Neural progenitor cell (in vitro differentiated cells): ENCODE measurements around the gene PMAIP1. TPM values are rescaled to one million over a fixed set of nuclear protein-coding genes. Genes with fewer than 3 reads are reported as not detected.

Experiments used
- DNase-seq: peaks from one replicate; pipeline ENCODE4 v3.0.0-alpha.2; 2016; ENCODE audit warnings: low spot score
- H2AFZ ChIP-seq: fragments of 200-600 bp; sonication (generic); replicated peaks from 2 replicates; pipeline ENCODE4 v1.6.1; 2016; ENCODE audit warnings: antibody characterized with exemption
- H3F3A ChIP-seq: fragments of 200-600 bp; sonication (generic); 2 replicates; pipeline ENCODE4 v1.6.1; 2016; ENCODE audit warnings: antibody characterized with exemption, low read depth
- H3K27ac ChIP-seq: fragments of 200-600 bp; sonication (generic); 2 replicates; pipeline ENCODE4 v1.5.1; 2016; ENCODE audit warnings: mild to moderate bottlenecking
- H3K27me3 ChIP-seq: fragments of 200-600 bp; sonication (generic); 2 replicates; pipeline ENCODE4 v1.6.1; 2016; ENCODE audit warnings: mild to moderate bottlenecking, moderate library complexity
- H3K36me3 ChIP-seq: fragments of 200-600 bp; sonication (generic); 2 replicates; pipeline ENCODE4 v1.5.1; 2016
- H3K4me1 ChIP-seq: fragments of 200-600 bp; sonication (generic); 2 replicates; pipeline ENCODE4 v1.6.1; 2016; ENCODE audit warnings: mixed run types
- H3K4me2 ChIP-seq: fragments of 200-600 bp; sonication (generic); 2 replicates; pipeline ENCODE4 v1.6.1; 2016
- H3K4me3 ChIP-seq: fragments of 200-600 bp; sonication (generic); 2 replicates; pipeline ENCODE4 v1.5.1; 2016
- H3K79me2 ChIP-seq: fragments of 200-600 bp; sonication (generic); 2 replicates; pipeline ENCODE4 v1.6.1; 2016; ENCODE audit warnings: low read depth
- H3K9ac ChIP-seq: fragments of 200-600 bp; sonication (generic); 2 replicates; pipeline ENCODE4 v1.6.1; 2016
- H3K9me3 ChIP-seq: fragments of 200-600 bp; sonication (generic); 2 replicates; pipeline ENCODE4 v1.5.1; 2016; ENCODE audit warnings: low read depth
- H4K20me1 ChIP-seq: fragments of 200-600 bp; sonication (generic); 2 replicates; pipeline ENCODE4 v1.6.1; 2016; ENCODE audit warnings: low read depth
- H3K27ac Mint-ChIP-seq: 3 replicates; pipeline ENCODE4 v1.8.0; 2021; ENCODE audit warnings: mixed read lengths
- H3K27me3 Mint-ChIP-seq: 2 replicates; pipeline ENCODE4 v1.8.0; 2022; ENCODE audit warnings: low read depth, mild to moderate bottlenecking, inconsistent platforms, moderate library complexity, mixed read lengths; ENCODE audit not compliant: insufficient read depth
- H3K36me3 Mint-ChIP-seq: 3 replicates; pipeline ENCODE4 v1.8.0; 2021; ENCODE audit warnings: mixed read lengths
- H3K4me1 Mint-ChIP-seq: 3 replicates; pipeline ENCODE4 v1.8.0; 2021; ENCODE audit warnings: mixed read lengths
- H3K4me3 Mint-ChIP-seq: 3 replicates; pipeline ENCODE4 v1.8.0; 2021; ENCODE audit warnings: mild to moderate bottlenecking, moderate library complexity, mixed read lengths
- H3K9me3 Mint-ChIP-seq: 3 replicates; pipeline ENCODE4 v1.8.0; 2020; ENCODE audit warnings: mixed read lengths
- CTCF ChIP-seq: fragments of 200-600 bp; sonication (generic); IDR thresholded peaks from 2 replicates; pipeline ENCODE4 v1.5.1; 2017; ENCODE audit warnings: antibody characterized with exemption, mild to moderate bottlenecking
- EZH2 ChIP-seq: fragments of 200-600 bp; sonication (generic); IDR thresholded peaks from 2 replicates; pipeline ENCODE4 v1.6.1; 2017; ENCODE audit warnings: antibody characterized with exemption, mild to moderate bottlenecking, moderate library complexity
- EZH2phosphoT487 ChIP-seq: fragments of 200-600 bp; sonication (generic); IDR thresholded peaks from 2 replicates; pipeline ENCODE4 v1.6.1; 2017; ENCODE audit warnings: antibody characterized with exemption
- total RNA-seq: library from RNA; depleted of rRNA; stranded (reverse); fragments of >200 nt; gene quantifications from 2 replicates; pipeline ENCODE4 v1.2.3, GENCODE V29; 2015; ENCODE audit warnings: low replicate concordance

The PMAIP1 gene
- total RNA-seq, 1 donor from 2014 or later: 3.5 TPM

GRCh38 chr18:59926131-59926530 lies 26.3 kb downstream of the PMAIP1 start:
- H3K27me3 Mint-ChIP-seq: peaks cover 5% of the 10 kb centered on the region
- Histone ChIP-seq H3K36me3 (no peaks in the 10 kb centered on the region), H3K9me3 (no peaks in the 10 kb centered on the region), H3K4me1 (no peaks in the 10 kb centered on the region), H3F3A (no peaks in the 10 kb centered on the region), H3K9ac (no peak overlapping the region), H3K27me3 (no peaks in the 10 kb centered on the region), H4K20me1 (no peaks in the 10 kb centered on the region), H2AFZ (no peak overlapping the region), H3K27ac (no peak overlapping the region), H3K4me2 (no peak overlapping the region), H3K4me3 (no peak overlapping the region), H3K79me2 (no peaks in the 10 kb centered on the region)
- H3K4me3 Mint-ChIP-seq: no peak overlapping the region
- no peak for DNase-seq
- no peaks in the 10 kb centered on the region for H3K9me3 Mint-ChIP-seq
- no peak for TF ChIP-seq EZH2phosphoT487
- TF ChIP-seq EZH2: no peak
- TF ChIP-seq CTCF: no peak
- no peak overlapping the region for H3K27ac Mint-ChIP-seq
- H3K4me1 Mint-ChIP-seq: no peaks in the 10 kb centered on the region
- H3K36me3 Mint-ChIP-seq: no peaks in the 10 kb centered on the region

DNA sequence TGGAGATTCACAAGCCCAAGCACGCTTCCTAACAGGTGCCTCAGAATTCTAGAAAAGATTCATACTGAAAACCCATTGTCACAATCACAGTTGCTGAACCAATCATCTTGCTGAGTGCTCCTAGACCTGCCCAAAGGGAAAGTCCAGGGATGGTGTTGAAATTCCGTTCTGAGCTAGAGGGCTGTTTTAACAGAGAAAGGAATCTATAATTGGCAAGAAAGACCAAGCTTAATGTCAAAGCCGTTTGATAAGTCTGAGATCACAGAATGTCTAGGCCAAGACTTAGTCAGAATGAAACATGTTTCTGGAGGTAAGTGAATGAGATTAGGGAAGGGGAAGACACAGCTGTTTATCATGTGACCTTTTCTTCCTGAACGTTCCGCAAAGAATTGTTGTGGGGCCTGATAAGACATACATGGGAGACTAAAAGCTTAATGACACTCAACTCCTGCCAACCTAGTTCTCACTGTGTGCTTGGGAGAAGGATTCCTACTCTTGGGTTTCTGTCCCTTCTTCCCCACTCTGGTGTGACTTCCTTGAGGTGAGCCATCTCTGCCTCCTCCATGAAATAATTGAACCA lies 27.5 kb downstream of the PMAIP1 start:
- Histone ChIP-seq H3K4me2 (no peak overlapping the region), H4K20me1 (no peaks in the 10 kb centered on the region), H3K36me3 (no peaks in the 10 kb centered on the region), H3K4me1 (no peaks in the 10 kb centered on the region), H3K27ac (no peak overlapping the region), H3K79me2 (no peaks in the 10 kb centered on the region), H3K9ac (no peak overlapping the region), H2AFZ (no peak overlapping the region), H3K9me3 (no peaks in the 10 kb centered on the region), H3K27me3 (no peaks in the 10 kb centered on the region), H3F3A (no peaks in the 10 kb centered on the region), H3K4me3 (no peak overlapping the region)
- no peak overlapping the region for H3K4me3 Mint-ChIP-seq
- no peaks in the 10 kb centered on the region for H3K4me1 Mint-ChIP-seq
- no peaks in the 10 kb centered on the region for H3K36me3 Mint-ChIP-seq
- H3K27me3 Mint-ChIP-seq: peaks cover 5% of the 10 kb centered on the region
- no peaks in the 10 kb centered on the region for H3K9me3 Mint-ChIP-seq
- DNase-seq: no peak
- no peak for TF ChIP-seq EZH2phosphoT487
- TF ChIP-seq CTCF: no peak
- no peak for TF ChIP-seq EZH2
- H3K27ac Mint-ChIP-seq: no peak overlapping the region

DNA sequence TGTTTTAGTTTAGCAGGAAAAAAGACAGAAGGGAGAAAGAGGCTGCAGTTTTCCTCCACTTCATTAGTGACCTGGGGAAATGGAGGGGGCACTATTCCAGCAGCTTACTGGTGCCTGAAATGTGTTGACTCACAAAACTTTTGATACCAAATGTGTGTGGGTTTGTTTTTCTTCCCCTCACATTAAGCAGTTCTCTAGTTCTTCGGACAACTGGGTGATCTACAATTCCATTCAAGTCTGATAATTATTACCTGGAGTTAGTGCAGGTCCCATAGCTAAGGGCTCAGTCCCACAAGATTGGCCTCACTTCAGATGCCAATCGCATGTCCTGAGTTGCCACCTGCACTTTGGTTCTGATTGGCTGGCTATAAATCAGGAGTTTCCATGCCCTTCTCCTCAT lies 28.4 kb downstream of the PMAIP1 start:
- H3K27me3 Mint-ChIP-seq: peaks cover 5% of the 10 kb centered on the region
- no peak overlapping the region for H3K9ac ChIP-seq
- H3K4me1 ChIP-seq: no peaks in the 10 kb centered on the region
- TF ChIP-seq EZH2phosphoT487: no peak
- no peak for TF ChIP-seq CTCF
- no peak for TF ChIP-seq EZH2
- no peaks in the 10 kb centered on the region for H3K4me1 Mint-ChIP-seq
- no peak overlapping the region for H3K27ac ChIP-seq
- no peaks in the 10 kb centered on the region for H3K79me2 ChIP-seq
- no peak overlapping the region for H3K27ac Mint-ChIP-seq
- H3K4me3 Mint-ChIP-seq: no peak overlapping the region
- H3K4me2 ChIP-seq: no peak overlapping the region
- H3K9me3 ChIP-seq: no peaks in the 10 kb centered on the region
- DNase-seq: no peak
- H3K9me3 Mint-ChIP-seq: no peaks in the 10 kb centered on the region
- H4K20me1 ChIP-seq: no peaks in the 10 kb centered on the region
- H3K36me3 ChIP-seq: no peaks in the 10 kb centered on the region
- H3K4me3 ChIP-seq: no peak overlapping the region
- H3F3A ChIP-seq: no peaks in the 10 kb centered on the region
- H3K36me3 Mint-ChIP-seq: no peaks in the 10 kb centered on the region
- no peaks in the 10 kb centered on the region for H3K27me3 ChIP-seq
- no peak overlapping the region for H2AFZ ChIP-seq
